Measurements from ENCODE around the gene MRPL57. TPM values are rescaled to one million over a fixed set of nuclear protein-coding genes. Genes with fewer than 3 reads are reported as not detected.
A peak's percentile ranks its signal among the peaks of the same experiment; 100 is the strongest.

The MRPL57 gene
- total RNA-seq, 1 experiment from 2014 or later: 29.4 TPM

GRCh38 chr13:21150013-21150412 lies 26.4 kb upstream of the MRPL57 start:
- ATAC-seq: no peak
- Mint-ChIP-seq H3K27me3 (ENCODE audit: low read depth) (no peaks in the 10 kb centered on the region), H3K9me3 (no peaks in the 10 kb centered on the region), H3K36me3 (peaks cover 29% of the 10 kb centered on the region), H3K27ac (no peak overlapping the region), H3K4me3 (no peak overlapping the region), H3K4me1 (peaks cover 34% of the 10 kb centered on the region)
- TF ChIP-seq E2F4 (CRISPR knock-in tag; IDR thresholded peaks at IDR 0.05; ENCODE audit: borderline replicate concordance, low read depth) (no peak), ZBTB21 (CRISPR knock-in tag; IDR thresholded peaks at IDR 0.05; ENCODE audit: borderline replicate concordance) (no peak), FOXP1 (CRISPR knock-in tag; IDR thresholded peaks at IDR 0.05; ENCODE audit: borderline replicate concordance) (no peak), ZNF219 (CRISPR knock-in tag; IDR thresholded peaks at IDR 0.05; ENCODE audit: borderline replicate concordance) (no peak), ETV6 (CRISPR knock-in tag; IDR thresholded peaks at IDR 0.05) (no peak)
- CTCF ChIA-PET: interaction anchor here (0.9 to 1.0 kb wide), 2 partner anchors 39 to 41 kb away, joined by 3 to 4 read pairs; no protein-coding TSS in a partner anchor
- POLR2A ChIA-PET: interaction anchor here (1.2 kb wide), 1 partner anchor 26 kb away, joined by 3 read pairs; the partner anchor contains the start of genes MRPL57 and SKA3
- DNase-seq (ENCODE audit: low spot score): no peak

- DNase-seq (ENCODE audit: low spot score) (no peak), ATAC-seq (peak; percentile 54)
- H3K27me3 Mint-ChIP-seq (ENCODE audit: low read depth): no peaks in the 10 kb centered on the region
- H3K27ac Mint-ChIP-seq: peak overlapping the region; percentile 22
- H3K4me1 Mint-ChIP-seq: peaks cover 33% of the 10 kb centered on the region
- POLR2A ChIA-PET: no interaction called here
- CTCF ChIA-PET: interaction anchor here (0.7 to 1.4 kb wide), 3 partner anchors 41 to 209 kb away, joined by 3 to 6 read pairs (median 6); no protein-coding TSS in a partner anchor
- H3K9me3 Mint-ChIP-seq: no peaks in the 10 kb centered on the region
- no peak overlapping the region for H3K4me3 Mint-ChIP-seq
- H3K36me3 Mint-ChIP-seq: peaks cover 31% of the 10 kb centered on the region
- TF ChIP-seq MLX (CRISPR knock-in tag; IDR thresholded peaks at IDR 0.05): no peak
- TF ChIP-seq ZNF121 (CRISPR knock-in tag; IDR thresholded peaks at IDR 0.05): no peak
- TF ChIP-seq TEAD4 (CRISPR knock-in tag; IDR thresholded peaks at IDR 0.05): no peak
- no peak for TF ChIP-seq GABPB1 (CRISPR knock-in tag; IDR thresholded peaks at IDR 0.05)
- no peak for TF ChIP-seq NFATC4 (CRISPR knock-in tag; IDR thresholded peaks at IDR 0.05)
- no peak for TF ChIP-seq AFF4 (CRISPR knock-in tag; IDR thresholded peaks at IDR 0.05; ENCODE audit: borderline replicate concordance)
- no peak for TF ChIP-seq CREM (CRISPR knock-in tag; IDR thresholded peaks at IDR 0.05)
- TF ChIP-seq CTCF (IDR thresholded peaks at IDR 0.05): no peak
- no peak for TF ChIP-seq ZNF396 (CRISPR knock-in tag; IDR thresholded peaks at IDR 0.05; ENCODE audit: borderline replicate concordance)
- TF ChIP-seq PRDM15 (CRISPR knock-in tag; IDR thresholded peaks at IDR 0.05): no peak
- TF ChIP-seq ZNF263 (CRISPR knock-in tag; IDR thresholded peaks at IDR 0.05; ENCODE audit: low read depth): no peak
- TF ChIP-seq TCF7 (CRISPR knock-in tag; IDR thresholded peaks at IDR 0.05; ENCODE audit: low read depth): no peak
- TF ChIP-seq HMGA2 (CRISPR knock-in tag; IDR thresholded peaks at IDR 0.05): no peak
- no peak for TF ChIP-seq STAT6 (CRISPR knock-in tag; conservative IDR thresholded peaks at IDR 0.05; ENCODE audit: low read depth)
These were observed 24.1 kb upstream of the MRPL57 start for GRCh38 chr13:21152251-21152899.

Data from WTC11 (cell line).